GM12892 (cell line): ENCODE results near the gene RAB11FIP2.

ENCODE experiments used
- POLR2A ChIP-seq: IDR thresholded peaks from 2 replicates; pipeline ENCODE4 v1.6.1; 2011; ENCODE audit warnings: low read depth, low read length, control low read depth
- POLR2AphosphoS5 ChIP-seq: IDR thresholded peaks from 2 replicates; pipeline ENCODE4 v1.6.1; 2011; ENCODE audit warnings: low read depth, low read length, control low read depth
- TAF1 ChIP-seq: IDR thresholded peaks from 2 replicates; pipeline ENCODE4 v1.6.1; 2011; ENCODE audit warnings: low read depth, mild to moderate bottlenecking, control low read depth, low read length, borderline replicate concordance

GRCh38 chr10:117989962-117990361 lies 56.8 kb downstream of the RAB11FIP2 start:
- TF ChIP-seq POLR2AphosphoS5 (no peak), POLR2A (no peak), TAF1 (no peak)
